Loucy (cell line): Measurements from ENCODE around the gene C12orf43.

ENCODE experiments used
- CTCF ChIP-seq: fragments of 200-600 bp; sonication (generic); conservative IDR thresholded peaks from 2 replicates; pipeline ENCODE4 v1.5.1; 2014; ENCODE audit warnings: mild to moderate bottlenecking, antibody characterized with exemption, low read length
- EZH2phosphoT487 ChIP-seq: fragments of 200-600 bp; IDR thresholded peaks from 2 replicates; pipeline ENCODE4 v1.6.1; 2018; ENCODE audit warnings: antibody characterized with exemption, mild to moderate bottlenecking, moderate library complexity, borderline replicate concordance

GRCh38 chr12:120959111-120959878 lies 57.0 kb downstream of the C12orf43 start:
- TF ChIP-seq CTCF, result no peak
- TF ChIP-seq EZH2phosphoT487, result no peak
